ENCODE data around the gene LHPP. TPM values are rescaled to one million over a fixed set of nuclear protein-coding genes. Genes with fewer than 3 reads are reported as not detected.

Gene LHPP
- total and polyA plus RNA-seq, 10 of the 15 experiments (the other 5 are each of a cell fraction or from before 2014, with no cell fraction given), result 0.79 to 9.8 (median 6.7) TPM

GRCh38 chr10:124639206-124639605 is 177.6 kb downstream of the LHPP start:
- POLR2A ChIA-PET, result no interaction called here
- in situ Hi-C loops (cut with MboI), result no loop called here

GRCh38 chr10:124639646-124640045 is 178.0 kb downstream of the LHPP start:
- BruUV-seq (replicated peaks), result no TSS peak
- ChIA-PET RAD21 (ENCODE audit: unreplicated experiment) (interaction anchor here (1.3 to 2.1 kb wide), 2 partner anchors 20 to 101 kb away, joined by 3 to 7 read pairs; no protein-coding TSS in a partner anchor), CTCF (interaction anchor here (1.0 to 1.8 kb wide), 3 partner anchors 9 to 50 kb away, joined by 3 to 4 read pairs (median 4); no protein-coding TSS in a partner anchor), POLR2A (no interaction called here), SMC1A (ENCODE audit: uncharacterized antibody, unreplicated experiment) (interaction anchor here (0.6 to 1.7 kb wide), 5 partner anchors 12 to 101 kb away, joined by 3 to 5 read pairs (median 3); no protein-coding TSS in a partner anchor)
- FAIRE-seq (no peak), DNase-seq (ENCODE audit: low read depth, low spot score) (no peak), ATAC-seq (no peak)
- 92% methylated on average over 6 of the region's 6 CpGs for WGBS (ENCODE audit: insufficient coverage, insufficient replicate concordance, low lambda C conversion rate, missing lambda C conversion rate)
- no peak overlapping the region for H3K4me3 ChIP-seq
- TF ChIP-seq FOXK2 (IDR thresholded peaks at IDR 0.05) (no peak), ZNF622 (IDR thresholded peaks at IDR 0.05) (no peak), SPI1 (IDR thresholded peaks at IDR 0.05; ENCODE audit: borderline replicate concordance, insufficient read depth, low read depth, low read length) (no peak)
- H3K9me3 ChIP-seq (replicated peaks; ENCODE audit: control insufficient read depth, insufficient read depth, low read length), result no peaks in the 10 kb centered on the region; the same call in 2 of the 3 replicates
- peaks cover 24% of the 10 kb centered on the region for H3K4me1 ChIP-seq (ENCODE audit: control insufficient read depth, insufficient read depth, low read length)
- H3K79me2 ChIP-seq (ENCODE audit: control insufficient read depth, insufficient read depth, low read length), result no peaks in the 10 kb centered on the region; the same call in 1 of the 2 replicates
- intact Hi-C loops (cut with micrococcal nuclease; ENCODE audit: unreplicated experiment), result loop anchor here (5.0 kb wide), 1 partner anchor 103 kb away; the partner anchor contains the start of gene FAM53B
- no peak overlapping the region for H2AFZ ChIP-seq (ENCODE audit: control insufficient read depth, low read depth, low read length)
- in situ Hi-C loops (cut with MboI), result no loop called here
- H3K36me3 ChIP-seq (ENCODE audit: control insufficient read depth in 2 of 2, insufficient read depth in 2 of 2, low read length in 1 of 2), result peaks cover 0 to 8% of the 10 kb centered on the region in 2 experiments; a peak in 2 of 4 replicates
- H3K9ac ChIP-seq (ENCODE audit: control insufficient read depth, insufficient read depth, low read length), result no peak overlapping the region
- no peaks in the 10 kb centered on the region for H3K27me3 ChIP-seq (replicated peaks in 1 of 2; ENCODE audit: control insufficient read depth in 2 of 2, insufficient read depth in 2 of 2, low read length in 1 of 2)
- no peak overlapping the region for H3K27ac ChIP-seq (ENCODE audit: control insufficient read depth, insufficient read depth)
- no peaks in the 10 kb centered on the region for H4K20me1 ChIP-seq (ENCODE audit: control insufficient read depth, insufficient read depth)
- H3K4me2 ChIP-seq (ENCODE audit: control insufficient read depth, insufficient read depth), result no peak overlapping the region

More at GRCh38 chr10:124639206-124639605, 177.6 kb downstream of the LHPP start:
- H3K36me3 ChIP-seq (ENCODE audit: control insufficient read depth in 2 of 2, insufficient read depth in 2 of 2, low read length in 1 of 2), result peaks cover 0 to 8% of the 10 kb centered on the region in 2 experiments; a peak in 2 of 4 replicates
- SMC1A ChIA-PET (ENCODE audit: uncharacterized antibody, unreplicated experiment), result interaction anchor here (0.6 to 1.7 kb wide), 4 partner anchors 12 to 102 kb away, joined by 3 to 5 read pairs (median 4); no protein-coding TSS in a partner anchor
- no peaks in the 10 kb centered on the region; the same call in 1 of the 2 replicates for H3K79me2 ChIP-seq (ENCODE audit: control insufficient read depth, insufficient read depth, low read length)
- no peak for DNase-seq (ENCODE audit: low read depth, low spot score)
- no peak overlapping the region for H3K4me3 ChIP-seq
- CTCF ChIA-PET, result interaction anchor here (1.0 to 1.8 kb wide), 2 partner anchors 10 to 50 kb away, joined by 3 to 4 read pairs; no protein-coding TSS in a partner anchor
- no peak overlapping the region for H3K9ac ChIP-seq (ENCODE audit: control insufficient read depth, insufficient read depth, low read length)
- H3K4me1 ChIP-seq (ENCODE audit: control insufficient read depth, insufficient read depth, low read length), result peaks cover 24% of the 10 kb centered on the region
- RAD21 ChIA-PET (ENCODE audit: unreplicated experiment), result interaction anchor here (2.1 kb wide), 1 partner anchor 102 kb away, joined by 7 read pairs; no protein-coding TSS in a partner anchor
- H3K27me3 ChIP-seq (replicated peaks in 1 of 2; ENCODE audit: control insufficient read depth in 2 of 2, insufficient read depth in 2 of 2, low read length in 1 of 2), result no peaks in the 10 kb centered on the region
- H2AFZ ChIP-seq (ENCODE audit: control insufficient read depth, low read depth, low read length), result no peak overlapping the region
- no peaks in the 10 kb centered on the region for H4K20me1 ChIP-seq (ENCODE audit: control insufficient read depth, insufficient read depth)
- no TSS peak for BruUV-seq (replicated peaks)
- no peak for TF ChIP-seq ZNF622 (IDR thresholded peaks at IDR 0.05)
- no peak for TF ChIP-seq CREM (IDR thresholded peaks at IDR 0.05; ENCODE audit: low read depth)
- TF ChIP-seq NR2C1 (IDR thresholded peaks at IDR 0.05), result no peak
- no peak for TF ChIP-seq JUND (IDR thresholded peaks at IDR 0.05; ENCODE audit: low read depth, low read length)
- no peak for TF ChIP-seq CHD2 (IDR thresholded peaks at IDR 0.05; ENCODE audit: borderline replicate concordance, low read depth, low read length)
- H3K9me3 ChIP-seq (replicated peaks; ENCODE audit: control insufficient read depth, insufficient read depth, low read length), result peaks cover 4% of the 10 kb centered on the region; the same call in 1 of the 3 replicates
- H3K4me2 ChIP-seq (ENCODE audit: control insufficient read depth, insufficient read depth), result no peak overlapping the region
- intact Hi-C loops (cut with micrococcal nuclease; ENCODE audit: unreplicated experiment), result no loop called here
- no peak overlapping the region for H3K27ac ChIP-seq (ENCODE audit: control insufficient read depth, insufficient read depth)
- 62% methylated on average over 6 of the region's 6 CpGs for WGBS (ENCODE audit: insufficient coverage, insufficient replicate concordance, low lambda C conversion rate, missing lambda C conversion rate)
- no peak for ATAC-seq
- FAIRE-seq, result no peak
